OCI-LY7 (cell line): ENCODE measurements around the gene NTRK1.

Experiments used
- CTCF ChIP-seq: fragments of 200-600 bp; sonication (generic); conservative IDR thresholded peaks from 2 replicates; pipeline ENCODE4 v1.5.1; 2014; ENCODE audit warnings: mild to moderate bottlenecking, antibody characterized with exemption, low read length, moderate library complexity, mixed read lengths
- EZH2phosphoT487 ChIP-seq: fragments of 200-600 bp; sonication (generic); IDR thresholded peaks from 2 replicates; pipeline ENCODE4 v1.6.1; 2018; ENCODE audit warnings: low read depth, borderline replicate concordance, mild to moderate bottlenecking, mixed run types, antibody characterized with exemption, low read length, moderate library complexity, mixed read lengths

GRCh38 chr1:156908955-156909354 is 48.3 kb downstream of the NTRK1 start:
- TF ChIP-seq CTCF: no peak
- TF ChIP-seq EZH2phosphoT487: no peak
